Uterus (tissue), 4 donors: ENCODE results near the gene LSAMP. TPM values are rescaled to one million over a fixed set of nuclear protein-coding genes. Genes with fewer than 3 reads are reported as not detected.

Experiments used
- DNase-seq, 2 donors: peaks; one replicate each; pipeline ENCODE4 v3.0.0-alpha.2; 2019 to 2020
- H3K27ac ChIP-seq, 2 donors: fragments of 200-600 bp; sonication (generic); 1 replicate in 1 of 2; 2 replicates in 1 of 2; pipeline ENCODE4 v1.5.1; 2016 to 2018
- H3K27me3 ChIP-seq, 2 donors: fragments of 200-600 bp; sonication (generic); one replicate each; pipeline ENCODE4 v1.5.1; 2018 to 2019; ENCODE audit warnings: control low read depth in 1 of 2
- H3K36me3 ChIP-seq, 2 donors: fragments of 200-600 bp; sonication (generic); one replicate each; pipeline ENCODE4 v1.5.1; 2019; ENCODE audit warnings: control low read depth in 1 of 2
- H3K4me1 ChIP-seq, 2 donors: fragments of 200-600 bp; sonication (generic); one replicate each; pipeline ENCODE4 v1.5.1; 2018 to 2019; ENCODE audit warnings: control low read depth in 1 of 2
- H3K4me3 ChIP-seq, 2 donors: fragments of 200-600 bp; sonication (generic); 1 replicate in 1 of 2; 2 replicates in 1 of 2; pipeline ENCODE4 v1.5.1; 2018 to 2019; ENCODE audit warnings: mild to moderate bottlenecking in 1 of 2
- H3K9me3 ChIP-seq, 2 donors: fragments of 200-600 bp; sonication (generic); one replicate each; pipeline ENCODE4 v1.5.1; 2019; ENCODE audit warnings: control low read depth in 1 of 2
- CTCF ChIP-seq, 4 experiments: fragments of 200-600 bp in 2 of 4; fragments of 450-650 bp in 2 of 4; sonication (generic) in 2 of 4; IDR thresholded peaks; one replicate each; pipeline ENCODE4 v1.5.1; 2016 to 2019; ENCODE audit warnings: antibody characterized with exemption in 4 of 4, mild to moderate bottlenecking in 2 of 4, moderate library complexity in 1 of 4
- POLR2A ChIP-seq, 2 donors: fragments of 450-650 bp; IDR thresholded peaks; one replicate each; pipeline ENCODE4 v1.6.1; 2016; ENCODE audit warnings: antibody characterized with exemption in 2 of 2, mild to moderate bottlenecking in 1 of 2, moderate library complexity in 1 of 2
- intact Hi-C: fragments of 100-400 bp; cut with DNase I; formaldehyde crosslinking; loops from one replicate; pipeline ENCODE4 v1.15.1; 2023; ENCODE audit warnings: low total_unique reads
- total RNA-seq, 4 donors: library from RNA; depleted of rRNA in 3 of 4; stranded (reverse); fragments of >200 nt in 3 of 4; gene quantifications; one replicate each; pipeline versions ENCODE4 v1.1.0 to v1.2.4, GENCODE V29; 2014 to 2023
- donor health status: DM: yes; HTN: yes; CAD: no.

The LSAMP gene
- total RNA-seq, 4 donors from 2014 or later, result 0.26 to 25.8 (median 1.8) TPM

- no peaks in the 10 kb centered on the region for H3K36me3 ChIP-seq
- no peaks in the 10 kb centered on the region for H3K4me1 ChIP-seq
- DNase-seq, result no peak
- intact Hi-C loops, result no loop called here
- no peaks in the 10 kb centered on the region for H3K9me3 ChIP-seq
- no peak overlapping the region for H3K27ac ChIP-seq
- TF ChIP-seq POLR2A (IDR thresholded peaks at IDR 0.05), result no peak
- no peak for TF ChIP-seq CTCF (IDR thresholded peaks at IDR 0.05)
- no peaks in the 10 kb centered on the region for H3K27me3 ChIP-seq
- no peak overlapping the region for H3K4me3 ChIP-seq
Measured at GRCh38 chr3:116040152-116040551, 405.1 kb downstream of the LSAMP start.

DNA sequence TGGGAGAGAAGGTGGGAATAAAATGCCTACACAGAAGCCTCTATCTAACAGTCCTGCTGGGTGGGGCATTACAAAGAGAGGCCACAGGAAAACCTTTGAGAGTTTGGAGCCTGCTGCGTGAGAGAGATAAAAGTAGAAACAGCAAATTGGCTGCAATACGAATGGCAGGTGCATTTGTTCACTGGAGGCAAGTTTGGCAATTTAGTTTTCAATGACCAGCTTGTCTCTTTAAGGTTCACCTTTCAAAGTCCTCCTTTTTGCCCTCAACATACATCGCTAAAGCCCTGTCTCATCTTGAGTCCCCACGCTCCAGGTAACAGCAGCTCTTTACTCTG is 405.7 kb downstream of the LSAMP start:
- Histone ChIP-seq H3K4me3 (no peak overlapping the region), H3K27ac (no peak overlapping the region), H3K27me3 (no peaks in the 10 kb centered on the region), H3K9me3 (no peaks in the 10 kb centered on the region), H3K4me1 (no peaks in the 10 kb centered on the region), H3K36me3 (no peaks in the 10 kb centered on the region)
- intact Hi-C loops, result no loop called here
- TF ChIP-seq CTCF (IDR thresholded peaks at IDR 0.05), result no peak
- no peak for TF ChIP-seq POLR2A (IDR thresholded peaks at IDR 0.05)
- no peak for DNase-seq

GRCh38 chr3:116038968-116039650 is 406.2 kb downstream of the LSAMP start:
- no peak for TF ChIP-seq POLR2A (IDR thresholded peaks at IDR 0.05)
- no peak for TF ChIP-seq CTCF (IDR thresholded peaks at IDR 0.05)
- intact Hi-C loops, result no loop called here
- no peaks in the 10 kb centered on the region for H3K4me1 ChIP-seq

DNA sequence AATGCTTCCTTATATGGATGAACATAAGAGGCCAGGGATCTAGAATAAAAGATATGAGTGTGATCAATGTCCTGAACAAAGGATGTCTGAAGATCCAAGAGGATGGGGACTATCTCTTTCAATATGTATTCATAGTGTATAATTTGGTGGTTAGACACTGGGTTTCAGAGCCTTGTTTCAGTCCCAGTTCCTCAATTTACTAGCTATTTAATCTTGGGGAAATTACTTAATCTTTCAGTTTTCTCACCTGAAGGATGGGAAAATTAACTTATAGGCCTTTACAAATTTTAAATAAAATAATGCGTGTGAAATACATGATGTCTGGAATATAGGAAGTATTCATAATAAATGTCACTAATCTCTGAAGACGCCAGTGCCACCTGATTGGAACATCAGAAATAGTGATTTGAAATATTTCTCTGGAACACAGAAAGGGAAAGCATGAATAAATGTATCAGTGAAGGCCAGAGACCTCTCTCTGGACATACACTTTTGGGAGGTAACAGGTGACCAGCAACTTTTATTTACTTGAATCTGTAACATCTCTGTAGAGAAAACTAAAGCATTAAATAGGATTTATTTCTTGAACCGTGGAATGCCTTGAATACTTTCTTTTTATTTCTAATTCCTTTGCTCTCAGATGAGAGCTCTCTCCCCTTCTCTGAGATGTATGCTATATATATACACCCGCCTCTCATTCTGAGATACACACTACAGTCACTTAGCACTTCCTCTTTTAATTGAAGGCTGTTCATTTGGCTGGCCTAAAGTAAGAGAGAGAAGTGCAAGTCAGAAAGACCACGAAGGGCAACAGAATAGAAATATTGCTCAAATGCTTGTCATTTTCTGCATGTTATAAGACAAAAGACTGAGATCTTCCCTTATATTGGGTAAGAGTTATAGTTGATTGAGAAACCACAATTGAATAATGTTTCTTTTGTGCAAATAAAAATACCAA is 407.1 kb downstream of the LSAMP start:
- no peak for DNase-seq
- no peaks in the 10 kb centered on the region for H3K9me3 ChIP-seq
- intact Hi-C loops, result no loop called here

More at GRCh38 chr3:116038968-116039650, 406.2 kb downstream of the LSAMP start:
- Histone ChIP-seq H3K36me3 (no peaks in the 10 kb centered on the region), H3K27ac (no peak overlapping the region), H3K4me3 (no peak overlapping the region), H3K27me3 (no peaks in the 10 kb centered on the region), H3K9me3 (no peaks in the 10 kb centered on the region)
- no peak for DNase-seq

More for the DNA sequence above, 407.1 kb downstream of the LSAMP start:
- H3K27me3 ChIP-seq, result no peaks in the 10 kb centered on the region
- H3K4me1 ChIP-seq, result no peaks in the 10 kb centered on the region
- no peak for TF ChIP-seq CTCF (IDR thresholded peaks at IDR 0.05)
- TF ChIP-seq POLR2A (IDR thresholded peaks at IDR 0.05), result no peak
- no peaks in the 10 kb centered on the region for H3K36me3 ChIP-seq
- no peak overlapping the region for H3K27ac ChIP-seq
- H3K4me3 ChIP-seq, result no peak overlapping the region
